ENCODE results near the gene SPTAN1. TPM values are rescaled to one million over a fixed set of nuclear protein-coding genes. Genes with fewer than 3 reads are reported as not detected.

SPTAN1 gene
- total and polyA plus RNA-seq, 8 donors, result 288 to 404 (median 327) TPM

- H3K9me3 ChIP-seq, result no peaks in the 10 kb centered on the region
- peak; percentile 59 for ATAC-seq
- no peak overlapping the region for H3K4me3 ChIP-seq
- no peaks in the 10 kb centered on the region for H3K27me3 ChIP-seq
- TF ChIP-seq CTCF (IDR thresholded peaks at IDR 0.05), result no peak
- H3K27ac ChIP-seq, result no peak overlapping the region
- H3K36me3 ChIP-seq, result peaks cover 0 to 100% of the 10 kb centered on the region in 2 donors
- no peaks in the 10 kb centered on the region for H3K4me1 ChIP-seq
- intact Hi-C loops (cut with DNase I), result no loop called here
- peak in 1 of 4 donors; percentile 61 for DNase-seq
These were observed 76.2 kb downstream of the SPTAN1 start for GRCh38 chr9:128628471-128629048.

- Histone ChIP-seq H3K4me3 (no peak overlapping the region), H3K4me1 (peaks cover 0 to 4% of the 10 kb centered on the region in 2 donors), H3K27me3 (no peaks in the 10 kb centered on the region), H3K36me3 (peaks cover 0 to 100% of the 10 kb centered on the region in 2 donors), H3K9me3 (no peaks in the 10 kb centered on the region), H3K27ac (no peak overlapping the region)
- intact Hi-C loops (cut with DNase I), result no loop called here
- no peak for TF ChIP-seq CTCF (IDR thresholded peaks at IDR 0.05)
- DNase-seq (peak in 1 of 4 donors; percentile 47), ATAC-seq (no peak)
These were observed 76.7 kb downstream of the SPTAN1 start for GRCh38 chr9:128629136-128629535.

DNA sequence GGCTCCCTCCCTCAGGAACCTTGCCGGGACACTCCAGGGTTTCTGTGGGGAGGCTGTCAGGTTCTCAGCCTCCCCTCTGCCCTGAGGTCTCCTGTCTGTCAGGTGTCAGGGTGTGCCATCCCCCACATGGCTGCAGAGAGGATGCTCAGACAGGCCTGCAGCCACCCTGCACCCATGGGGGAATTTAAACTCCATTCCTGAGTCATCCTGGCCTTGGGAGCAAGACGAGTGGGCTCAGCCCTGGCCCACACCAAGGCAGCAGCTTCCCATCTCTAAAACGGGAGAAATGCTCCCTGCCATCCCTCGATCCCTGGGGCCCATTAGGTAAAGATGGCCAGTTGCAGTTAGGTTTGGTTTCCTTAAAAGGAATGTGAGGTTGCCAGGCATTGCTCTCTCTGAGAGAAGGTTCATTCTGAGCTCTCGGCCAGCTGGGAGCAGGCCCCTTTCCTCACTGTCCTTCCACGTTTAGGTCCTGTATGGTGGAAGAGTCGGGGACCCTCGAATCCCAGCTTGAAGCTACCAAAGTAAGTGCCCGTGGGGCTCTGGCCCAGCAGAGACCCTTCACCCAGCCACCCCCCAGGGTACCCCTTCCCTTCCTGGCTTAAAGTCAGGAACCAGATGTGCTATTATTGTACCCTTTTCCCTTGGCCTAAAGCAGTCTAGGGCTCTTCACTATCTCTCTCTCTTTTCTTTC is 77.6 kb downstream of the SPTAN1 start:
- DNase-seq, result peak in 1 of 4 donors; percentile 36
- ATAC-seq, result no peak
- H3K36me3 ChIP-seq, result peaks cover 0 to 100% of the 10 kb centered on the region in 2 donors

DNA sequence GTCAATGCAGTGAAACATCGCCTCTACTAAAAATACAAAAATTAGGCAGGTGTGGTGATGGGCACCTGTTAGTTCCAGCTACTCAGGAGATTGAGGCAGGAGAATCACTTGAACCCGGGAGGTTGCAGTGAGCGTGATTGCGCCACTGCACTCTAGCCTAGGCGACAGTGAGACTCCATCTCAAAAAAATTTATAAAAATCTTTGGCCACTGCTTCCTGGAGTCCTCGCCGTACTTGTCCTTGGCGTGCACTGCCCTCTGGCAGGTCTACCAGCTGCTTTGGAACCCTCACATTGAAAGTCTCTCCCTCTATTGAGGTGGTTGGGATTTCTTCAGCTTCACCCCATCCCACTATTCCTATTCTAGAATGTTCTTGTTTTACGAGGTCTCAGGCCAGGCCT is 79.2 kb downstream of the SPTAN1 start:
- Histone ChIP-seq H3K4me1 (peaks cover 9 to 24% of the 10 kb centered on the region in 2 donors), H3K27me3 (no peaks in the 10 kb centered on the region), H3K4me3 (no peak overlapping the region), H3K36me3 (peaks cover 0 to 84% of the 10 kb centered on the region in 2 donors), H3K9me3 (no peaks in the 10 kb centered on the region), H3K27ac (no peak overlapping the region)
- intact Hi-C loops (cut with DNase I), result no loop called here
- TF ChIP-seq CTCF (IDR thresholded peaks at IDR 0.05), result no peak
- DNase-seq (peak in 1 of 4 donors; percentile 13), ATAC-seq (no peak)

More for the DNA sequence above, 77.6 kb downstream of the SPTAN1 start:
- H3K4me3 ChIP-seq, result no peak overlapping the region
- H3K27ac ChIP-seq, result no peak overlapping the region
- intact Hi-C loops (cut with DNase I), result no loop called here
- no peaks in the 10 kb centered on the region for H3K27me3 ChIP-seq
- no peak for TF ChIP-seq CTCF (IDR thresholded peaks at IDR 0.05)
- no peaks in the 10 kb centered on the region for H3K9me3 ChIP-seq
- peaks cover 6 to 11% of the 10 kb centered on the region in 2 donors for H3K4me1 ChIP-seq

- Histone ChIP-seq H3K36me3 (peaks cover 0 to 80% of the 10 kb centered on the region in 2 donors), H3K27me3 (no peaks in the 10 kb centered on the region), H3K4me3 (no peak overlapping the region), H3K27ac (no peak overlapping the region), H3K4me1 (peaks cover 9 to 24% of the 10 kb centered on the region in 2 donors), H3K9me3 (no peaks in the 10 kb centered on the region)
- TF ChIP-seq CTCF (IDR thresholded peaks at IDR 0.05), result no peak
- DNase-seq (peak in 1 of 4 donors; percentile 69), ATAC-seq (no peak)
- intact Hi-C loops (cut with DNase I), result no loop called here
These were observed 79.7 kb downstream of the SPTAN1 start for GRCh38 chr9:128632066-128632465.
